ENCODE results near the gene GMCL2. TPM values are rescaled to one million over a fixed set of nuclear protein-coding genes. Genes with fewer than 3 reads are reported as not detected.

Gene GMCL2
- total and polyA plus RNA-seq, 7 donors: 0.01 TPM; not detected in 6

GRCh38 chr5:178221282-178221681 lies 34.1 kb upstream of the GMCL2 start:
- WGBS, 2 donors: 78 to 81% methylated on average over 3 of the region's 3 CpGs
- no peaks in the 10 kb centered on the region for H3K27me3 ChIP-seq
- no peaks in the 10 kb centered on the region for H3K4me1 ChIP-seq
- H3K4me3 ChIP-seq: no peak overlapping the region
- DNase-seq: no peak
- no peak for TF ChIP-seq POLR2AphosphoS5 (IDR thresholded peaks at IDR 0.05)
- TF ChIP-seq EP300 (IDR thresholded peaks at IDR 0.05): no peak
- no peak for TF ChIP-seq CTCF (IDR thresholded peaks at IDR 0.05)
- no peak for TF ChIP-seq POLR2A (IDR thresholded peaks at IDR 0.05)
- H3K36me3 ChIP-seq: peaks cover 0 to 72% (median 15%) of the 10 kb centered on the region in 4 donors
- intact Hi-C loops (cut with DNase I): no loop called here
- no peaks in the 10 kb centered on the region for H3K9me3 ChIP-seq
- no peak overlapping the region for H3K27ac ChIP-seq

- no peak overlapping the region for H3K27ac ChIP-seq
- peaks cover 0 to 79% (median 29%) of the 10 kb centered on the region in 4 donors for H3K36me3 ChIP-seq
- no peaks in the 10 kb centered on the region for H3K9me3 ChIP-seq
- intact Hi-C loops (cut with DNase I): no loop called here
- no peak overlapping the region for H3K4me3 ChIP-seq
- TF ChIP-seq CTCF (IDR thresholded peaks at IDR 0.05): no peak
- TF ChIP-seq EP300 (IDR thresholded peaks at IDR 0.05): no peak
- TF ChIP-seq POLR2A (IDR thresholded peaks at IDR 0.05): no peak
- TF ChIP-seq POLR2AphosphoS5 (IDR thresholded peaks at IDR 0.05): no peak
- no peaks in the 10 kb centered on the region for H3K4me1 ChIP-seq
- DNase-seq: no peak
- 81% methylated on average over 3 of the region's 3 CpGs for WGBS, 2 donors
- no peaks in the 10 kb centered on the region for H3K27me3 ChIP-seq
Measured at GRCh38 chr5:178218827-178219226, 31.7 kb upstream of the GMCL2 start.

GRCh38 chr5:178218237-178218776 lies 31.1 kb upstream of the GMCL2 start:
- Histone ChIP-seq H3K4me1 (no peaks in the 10 kb centered on the region), H3K4me3 (no peak overlapping the region), H3K27me3 (no peaks in the 10 kb centered on the region), H3K27ac (no peak overlapping the region), H3K36me3 (peaks cover 0 to 84% (median 30%) of the 10 kb centered on the region in 4 donors), H3K9me3 (no peaks in the 10 kb centered on the region)
- no peak for DNase-seq
- TF ChIP-seq POLR2AphosphoS5 (IDR thresholded peaks at IDR 0.05): no peak
- TF ChIP-seq POLR2A (IDR thresholded peaks at IDR 0.05): no peak
- TF ChIP-seq EP300 (IDR thresholded peaks at IDR 0.05): no peak
- TF ChIP-seq CTCF (IDR thresholded peaks at IDR 0.05): no peak
- 78 to 90% methylated on average over 5 of the region's 5 CpGs for WGBS, 2 donors
- intact Hi-C loops (cut with DNase I): no loop called here

- intact Hi-C loops (cut with DNase I): no loop called here
- Histone ChIP-seq H3K4me3 (no peak overlapping the region), H3K4me1 (no peaks in the 10 kb centered on the region), H3K36me3 (peaks cover 10 to 90% (median 41%) of the 10 kb centered on the region in 4 donors), H3K9me3 (no peaks in the 10 kb centered on the region), H3K27me3 (no peaks in the 10 kb centered on the region), H3K27ac (no peak overlapping the region)
- no peak for TF ChIP-seq POLR2AphosphoS5 (IDR thresholded peaks at IDR 0.05)
- no peak for TF ChIP-seq EP300 (IDR thresholded peaks at IDR 0.05)
- no peak for DNase-seq
- WGBS, 2 donors: 60 to 80% methylated on average over 3 of the region's 3 CpGs
Measured at GRCh38 chr5:178216779-178217178, 29.6 kb upstream of the GMCL2 start.

- DNase-seq: no peak
- H3K4me1 ChIP-seq: no peaks in the 10 kb centered on the region
- intact Hi-C loops (cut with DNase I): no loop called here
- 26 to 68% methylated on average over 5 of the region's 5 CpGs for WGBS, 2 donors
- H3K9me3 ChIP-seq: no peaks in the 10 kb centered on the region
- H3K27me3 ChIP-seq: no peaks in the 10 kb centered on the region
- no peak overlapping the region for H3K27ac ChIP-seq
- H3K36me3 ChIP-seq: peaks cover 17 to 91% (median 47%) of the 10 kb centered on the region in 4 donors
- TF ChIP-seq POLR2A (IDR thresholded peaks at IDR 0.05) (no peak), POLR2AphosphoS5 (IDR thresholded peaks at IDR 0.05) (no peak), CTCF (IDR thresholded peaks at IDR 0.05) (no peak), EP300 (IDR thresholded peaks at IDR 0.05) (no peak)
- no peak overlapping the region for H3K4me3 ChIP-seq
Measured at GRCh38 chr5:178216088-178216534, 28.9 kb upstream of the GMCL2 start.

Measured in sigmoid colon (tissue), 7 donors.